GM13977 (cell line): ENCODE results near the gene GRIPAP1.

Experiments
- DNase-seq: peaks from one replicate; pipeline ENCODE4 v3.0.0; 2012; ENCODE audit warnings: low spot score
- CTCF ChIP-seq: IDR thresholded peaks from 2 replicates; pipeline ENCODE4 v1.5.1; 2012; ENCODE audit warnings: mild to moderate bottlenecking, control low read depth; ENCODE audit not compliant: insufficient read depth; ENCODE audit errors: extremely low read depth, missing control alignments
- in situ Hi-C: fragments of 300-500 bp; cut with MboI; formaldehyde crosslinking; loops from one replicate; pipeline ENCODE4 v1.12.0; 2022; ENCODE audit warnings: low sequenced_read_pairs, low pct_unique_long_range_greater_than_20kb, mixed read lengths, inconsistent platforms; ENCODE audit not compliant: unreplicated experiment

GRIPAP1 gene

GRCh38 chrX:48971249-48972219 lies 30.5 kb downstream of the GRIPAP1 start, which contains the start of gene KCND1:
KCND1 (minus strand) TSS chrX:48971844; CDS start chrX:48970271, 1,573 bp downstream.
- in situ Hi-C loops: no loop called here
- no peak for TF ChIP-seq CTCF
- DNase-seq: no peak

- in situ Hi-C loops: no loop called here
- no peak for DNase-seq
- no peak for TF ChIP-seq CTCF
These were observed 32.6 kb downstream of the GRIPAP1 start for GRCh38 chrX:48969471-48969870.

- in situ Hi-C loops: no loop called here
- no peak for DNase-seq
- TF ChIP-seq CTCF: no peak
These were observed 33.7 kb downstream of the GRIPAP1 start for GRCh38 chrX:48968377-48968776.

GRCh38 chrX:48966796-48967579 lies 35.1 kb downstream of the GRIPAP1 start:
- no peak for DNase-seq
- TF ChIP-seq CTCF: no peak
- in situ Hi-C loops: no loop called here

- TF ChIP-seq CTCF: no peak
- in situ Hi-C loops: no loop called here
- DNase-seq: no peak
These were observed 36.1 kb downstream of the GRIPAP1 start for GRCh38 chrX:48965959-48966358.

- in situ Hi-C loops: no loop called here
- no peak for DNase-seq
- TF ChIP-seq CTCF: no peak
These were observed 40.4 kb downstream of the GRIPAP1 start for GRCh38 chrX:48961585-48962091.
